K562 (cell line): Measurements from ENCODE around the gene NUAK2. TPM values are rescaled to one million over a fixed set of nuclear protein-coding genes. Genes with fewer than 3 reads are reported as not detected.
A peak's percentile ranks its signal among the peaks of the same experiment; 100 is the strongest.

ENCODE experiments used
- CAMTA2 ChIP-seq: fragments of 250-450 bp; sonication (Bioruptor Pico); conservative IDR thresholded peaks from 2 replicates; pipeline ENCODE4 v1.5.1; 2022
- CBX3 ChIP-seq, 2 experiments: IDR thresholded peaks; 1 replicate in 1 of 2; 2 replicates in 1 of 2; pipeline ENCODE4 v1.6.1; 2012; ENCODE audit warnings: inconsistent platforms in 2 of 2, low read length in 2 of 2, borderline replicate concordance in 1 of 2, control low read depth in 1 of 2
- COPS2 ChIP-seq: fragments of 450-650 bp; conservative IDR thresholded peaks from 2 replicates; pipeline ENCODE4 v1.6.1; 2016; ENCODE audit warnings: mild to moderate bottlenecking, moderate library complexity
- FOS ChIP-seq: IDR thresholded peaks from 3 replicates; pipeline ENCODE4 v1.6.1; 2011; ENCODE audit not compliant: insufficient read length; ENCODE audit errors: extremely low read depth
- FOXO4 ChIP-seq: fragments of 450-650 bp; formaldehyde crosslinking; IDR thresholded peaks from 2 replicates; pipeline ENCODE4 v1.4.0; 2020; ENCODE audit warnings: mild to moderate bottlenecking, moderate library complexity
- HIVEP1 ChIP-seq: fragments of 250-450 bp; sonication (Bioruptor Pico); IDR thresholded peaks from 2 replicates; pipeline ENCODE4 v1.4.0; 2020; ENCODE audit warnings: mild to moderate bottlenecking
- HMG20B ChIP-seq: fragments of 250-450 bp; sonication (Bioruptor Pico); IDR thresholded peaks from 2 replicates; pipeline ENCODE4 v1.5.0; 2021; ENCODE audit warnings: mild to moderate bottlenecking
- HNRNPL ChIP-seq: fragments of 200-400 bp; formaldehyde crosslinking; IDR thresholded peaks from 2 replicates; pipeline ENCODE4 v1.6.1; 2017; ENCODE audit warnings: low read depth, mild to moderate bottlenecking, low read length
- ILK ChIP-seq: fragments of 450-650 bp; IDR thresholded peaks from 2 replicates; pipeline ENCODE4 v1.6.1; 2016; ENCODE audit warnings: missing genetic modification characterization, low read depth, mild to moderate bottlenecking, missing compliant biosample characterization, moderate library complexity, borderline replicate concordance
- SREBF1 ChIP-seq: fragments of 150-350 bp; IDR thresholded peaks from 2 replicates; pipeline ENCODE4 v1.6.1; 2014; ENCODE audit warnings: antibody characterized with exemption, low read depth, low read length, borderline replicate concordance
- STAG1 ChIP-seq: sonication (generic); formaldehyde crosslinking; IDR thresholded peaks from 2 replicates; pipeline ENCODE4 v1.5.0; 2020; ENCODE audit warnings: missing genetic modification reagents, borderline replicate concordance
- TAF9B ChIP-seq: fragments of 450-650 bp; IDR thresholded peaks from 2 replicates; pipeline ENCODE4 v1.6.1; 2018; ENCODE audit warnings: mild to moderate bottlenecking; ENCODE audit not compliant: partially characterized antibody
- TFAP4 ChIP-seq: sonication (generic); formaldehyde crosslinking; IDR thresholded peaks from 2 replicates; pipeline ENCODE4 v1.8.0; 2022; ENCODE audit warnings: missing genetic modification reagents, mild to moderate bottlenecking, moderate library complexity, borderline replicate concordance
- ZBTB8A ChIP-seq: fragments of 450-650 bp; IDR thresholded peaks from 2 replicates; pipeline ENCODE4 v1.6.1; 2018; ENCODE audit warnings: mild to moderate bottlenecking, moderate library complexity; ENCODE audit not compliant: partially characterized antibody
- ZNF282 ChIP-seq: sonication (generic); formaldehyde crosslinking; IDR thresholded peaks from 2 replicates; pipeline ENCODE4 v1.8.1; 2023; ENCODE audit warnings: missing genetic modification reagents
- ZNF347 ChIP-seq: fragments of 450-650 bp; formaldehyde crosslinking; IDR thresholded peaks from 2 replicates; pipeline ENCODE4 v1.4.0; 2020; ENCODE audit warnings: low read depth, mild to moderate bottlenecking, moderate library complexity
- ZNF436 ChIP-seq: fragments of 250-450, 450-650 bp; sonication (Bioruptor Pico); formaldehyde crosslinking; IDR thresholded peaks from 2 replicates; pipeline ENCODE4 v1.7.0; 2020; ENCODE audit warnings: mild to moderate bottlenecking
- ZNF780A ChIP-seq: fragments of 250-450 bp; sonication (Bioruptor Pico); IDR thresholded peaks from 2 replicates; pipeline ENCODE4 v1.5.0; 2021; ENCODE audit warnings: mild to moderate bottlenecking
- polyA plus RNA-seq, 8 experiments: library from polyadenylated mRNA; depleted of rRNA in 4 of 8; stranded (reverse) in 5 of 8; unstranded in 3 of 8; fragments of >200 nt; fragmentation: Nextera tagmentation in 2 of 8; fragmentation: Illumina TruSeq in 1 of 8; extraction: Ambion mirVana in 2 of 8; extraction: Trizol in 1 of 8; gene quantifications; 2 replicates each; pipeline versions ENCODE4 v1.2.1 to v1.2.3, GENCODE V29; 2011 to 2014; ENCODE audit warnings: inconsistent platforms in 1 of 8, missing spikeins in 1 of 8
- total RNA-seq, 7 experiments: library from RNA; depleted of rRNA in 6 of 7; stranded (reverse); fragments of >200 nt in 6 of 7; fragmentation: Illumina TruSeq in 2 of 7; extraction: Trizol in 2 of 7; gene quantifications; 2 replicates each; pipeline versions ENCODE4 v1.2.1 to v1.2.3, GENCODE V29; 2011 to 2021; ENCODE audit warnings: low replicate concordance in 1 of 7
- TF ChIP-seq, protein P1 (sequence below): sonication (generic); formaldehyde crosslinking; IDR thresholded peaks from 2 replicates; pipeline ENCODE4 v1.8.1; 2023; ENCODE audit warnings: mild to moderate bottlenecking, missing genetic modification reagents
- TF ChIP-seq, protein P2 (sequence below): fragments of 200-400 bp; formaldehyde crosslinking; IDR thresholded peaks from 2 replicates; pipeline ENCODE4 v1.6.1; 2017; ENCODE audit warnings: mild to moderate bottlenecking, low read depth, low read length, moderate library complexity

NUAK2 gene
- total and polyA plus RNA-seq, 9 of the 15 experiments (the other 6 are each of a cell fraction or from before 2014, with no cell fraction given) = 0.04 to 0.44 (median 0.14) TPM

DNA sequence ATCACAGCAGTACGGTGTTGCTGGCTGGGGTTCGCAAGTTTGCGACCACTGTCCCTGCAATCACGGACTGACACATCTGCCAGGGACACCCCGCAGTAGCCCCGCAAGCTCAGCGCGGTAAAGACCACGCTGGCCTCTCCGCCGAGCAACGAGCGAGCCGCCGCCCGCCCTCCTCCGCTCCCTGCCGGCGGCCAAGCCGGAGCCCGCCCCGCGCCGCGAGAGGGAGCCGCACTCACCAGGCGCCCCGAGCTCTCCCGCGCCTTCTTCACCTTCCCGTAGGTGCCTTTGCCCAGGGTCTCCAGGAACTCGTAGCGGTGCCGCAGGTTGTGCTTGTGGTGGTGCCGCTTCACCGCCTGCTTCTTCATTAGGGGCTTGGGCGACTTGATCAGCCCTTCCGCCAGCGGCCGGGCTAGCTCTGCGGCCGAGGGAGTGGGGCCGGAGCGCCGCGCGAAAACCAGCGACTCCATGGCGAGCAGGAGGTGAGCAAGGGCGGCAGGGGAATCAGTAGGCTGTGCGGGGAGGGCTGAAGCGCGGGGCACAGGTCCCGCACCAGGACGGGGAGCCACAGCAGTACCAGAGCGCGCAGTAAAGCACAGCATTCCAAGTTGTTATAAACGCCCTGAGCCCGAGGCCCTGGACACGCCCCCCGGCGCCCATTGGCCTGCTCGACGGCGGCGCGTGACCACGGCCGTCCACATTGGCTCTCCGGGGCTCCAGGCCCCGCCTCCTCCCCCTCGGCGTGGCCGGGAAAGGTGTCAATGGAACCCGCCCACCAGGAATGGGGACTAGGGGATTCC lies at the start of gene NUAK2 (continued):
- TF ChIP-seq HNRNPL = no peak
- no peak for TF ChIP-seq COPS2
- TF ChIP-seq STAG1 (CRISPR knock-in tag) = no peak
- TF ChIP-seq SREBF1 = no peak
- TF ChIP-seq, protein P1, sequence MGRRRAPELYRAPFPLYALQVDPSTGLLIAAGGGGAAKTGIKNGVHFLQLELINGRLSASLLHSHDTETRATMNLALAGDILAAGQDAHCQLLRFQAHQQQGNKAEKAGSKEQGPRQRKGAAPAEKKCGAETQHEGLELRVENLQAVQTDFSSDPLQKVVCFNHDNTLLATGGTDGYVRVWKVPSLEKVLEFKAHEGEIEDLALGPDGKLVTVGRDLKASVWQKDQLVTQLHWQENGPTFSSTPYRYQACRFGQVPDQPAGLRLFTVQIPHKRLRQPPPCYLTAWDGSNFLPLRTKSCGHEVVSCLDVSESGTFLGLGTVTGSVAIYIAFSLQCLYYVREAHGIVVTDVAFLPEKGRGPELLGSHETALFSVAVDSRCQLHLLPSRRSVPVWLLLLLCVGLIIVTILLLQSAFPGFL (CRISPR knock-in tag) = no peak
- TF ChIP-seq, protein P2, sequence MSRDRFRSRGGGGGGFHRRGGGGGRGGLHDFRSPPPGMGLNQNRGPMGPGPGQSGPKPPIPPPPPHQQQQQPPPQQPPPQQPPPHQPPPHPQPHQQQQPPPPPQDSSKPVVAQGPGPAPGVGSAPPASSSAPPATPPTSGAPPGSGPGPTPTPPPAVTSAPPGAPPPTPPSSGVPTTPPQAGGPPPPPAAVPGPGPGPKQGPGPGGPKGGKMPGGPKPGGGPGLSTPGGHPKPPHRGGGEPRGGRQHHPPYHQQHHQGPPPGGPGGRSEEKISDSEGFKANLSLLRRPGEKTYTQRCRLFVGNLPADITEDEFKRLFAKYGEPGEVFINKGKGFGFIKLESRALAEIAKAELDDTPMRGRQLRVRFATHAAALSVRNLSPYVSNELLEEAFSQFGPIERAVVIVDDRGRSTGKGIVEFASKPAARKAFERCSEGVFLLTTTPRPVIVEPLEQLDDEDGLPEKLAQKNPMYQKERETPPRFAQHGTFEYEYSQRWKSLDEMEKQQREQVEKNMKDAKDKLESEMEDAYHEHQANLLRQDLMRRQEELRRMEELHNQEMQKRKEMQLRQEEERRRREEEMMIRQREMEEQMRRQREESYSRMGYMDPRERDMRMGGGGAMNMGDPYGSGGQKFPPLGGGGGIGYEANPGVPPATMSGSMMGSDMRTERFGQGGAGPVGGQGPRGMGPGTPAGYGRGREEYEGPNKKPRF = no peak
- peak; percentile 48; the same call in 1 of the 2 replicates for TF ChIP-seq TFAP4
- TF ChIP-seq ILK (tag) = no peak
- TF ChIP-seq TAF9B = no peak
- TF ChIP-seq HIVEP1 = no peak
- 0 out of 2 replicates have a peak, but pooled peaks have one; percentile 7 for TF ChIP-seq CAMTA2 (CRISPR knock-in tag)
- no peak for TF ChIP-seq ZNF436 (CRISPR knock-in tag)
- TF ChIP-seq FOS = peak; percentile 71
- TF ChIP-seq ZBTB8A = no peak
- TF ChIP-seq ZNF780A (CRISPR knock-in tag) = no peak
- TF ChIP-seq FOXO4 = no peak
- TF ChIP-seq HMG20B (CRISPR knock-in tag) = no peak
- TF ChIP-seq ZNF282 (CRISPR knock-in tag) = peak; percentile 28; the same call in 1 of the 2 replicates
- TF ChIP-seq CBX3 (IDR thresholded peaks at IDR 0.05; ENCODE audit: borderline replicate concordance in 1 of 2, low read length in 2 of 2) = peak in 1 of 2 experiments; percentile 28; a peak in 1 of 3 replicates
- TF ChIP-seq ZNF347 (CRISPR knock-in tag) = no peak
